Osteocyte (in vitro differentiated cells): ENCODE results near the gene PHLPP1. TPM values are rescaled to one million over a fixed set of nuclear protein-coding genes. Genes with fewer than 3 reads are reported as not detected.
A peak's percentile ranks its signal among the peaks of the same experiment; 100 is the strongest.

Experiments
- DNase-seq: peaks from one replicate; pipeline ENCODE4 v3.0.0; 2021; ENCODE audit warnings: mixed read lengths; ENCODE audit not compliant: unreplicated experiment; ENCODE audit errors: extremely low spot score
- H3K27ac Mint-ChIP-seq: one replicate; pipeline ENCODE4 v1.8.0; 2021; ENCODE audit warnings: mild to moderate bottlenecking, mixed read lengths; ENCODE audit not compliant: unreplicated experiment
- H3K27me3 Mint-ChIP-seq: one replicate; pipeline ENCODE4 v1.8.0; 2021; ENCODE audit warnings: mixed read lengths; ENCODE audit not compliant: unreplicated experiment
- H3K36me3 Mint-ChIP-seq: one replicate; pipeline ENCODE4 v1.8.0; 2021; ENCODE audit warnings: mixed read lengths; ENCODE audit not compliant: unreplicated experiment
- H3K4me1 Mint-ChIP-seq: one replicate; pipeline ENCODE4 v1.8.0; 2021; ENCODE audit warnings: mixed read lengths; ENCODE audit not compliant: unreplicated experiment
- H3K4me3 Mint-ChIP-seq: one replicate; pipeline ENCODE4 v1.8.0; 2021; ENCODE audit warnings: mild to moderate bottlenecking, moderate library complexity, mixed read lengths; ENCODE audit not compliant: unreplicated experiment
- H3K9me3 Mint-ChIP-seq: one replicate; pipeline ENCODE4 v1.8.0; 2021; ENCODE audit warnings: mixed read lengths; ENCODE audit not compliant: unreplicated experiment
- CTCF ChIP-seq: fragments of 200-600 bp; sonication (generic); IDR thresholded peaks from 2 replicates; pipeline ENCODE4 v1.5.0; 2021; ENCODE audit warnings: antibody characterized with exemption, mild to moderate bottlenecking, moderate library complexity
- total RNA-seq: library from RNA; stranded (reverse); gene quantifications from 2 replicates; pipeline ENCODE4 v1.2.1, GENCODE V29; 2021

PHLPP1 gene
- total RNA-seq, 1 donor from 2014 or later, result 19.6 TPM

- no peak for TF ChIP-seq CTCF
- H3K4me1 Mint-ChIP-seq, result peaks cover 35% of the 10 kb centered on the region
- no peak for DNase-seq
- H3K9me3 Mint-ChIP-seq, result no peaks in the 10 kb centered on the region
- no peaks in the 10 kb centered on the region for H3K36me3 Mint-ChIP-seq
- no peaks in the 10 kb centered on the region for H3K27me3 Mint-ChIP-seq
- H3K27ac Mint-ChIP-seq, result peak overlapping the region; percentile 31
- H3K4me3 Mint-ChIP-seq, result no peak overlapping the region
These were observed 75.8 kb downstream of the PHLPP1 start for GRCh38 chr18:62790871-62791772.

- Mint-ChIP-seq H3K4me3 (no peak overlapping the region), H3K9me3 (no peaks in the 10 kb centered on the region), H3K4me1 (peaks cover 40% of the 10 kb centered on the region), H3K36me3 (no peaks in the 10 kb centered on the region), H3K27me3 (no peaks in the 10 kb centered on the region), H3K27ac (peak overlapping the region; percentile 61)
- TF ChIP-seq CTCF, result no peak
- DNase-seq, result no peak
These were observed 76.7 kb downstream of the PHLPP1 start for GRCh38 chr18:62792016-62792415.

GRCh38 chr18:62795813-62796212, 80.5 kb downstream of the PHLPP1 start:
- no peak for DNase-seq
- Mint-ChIP-seq H3K36me3 (no peaks in the 10 kb centered on the region), H3K27ac (no peak overlapping the region), H3K27me3 (no peaks in the 10 kb centered on the region), H3K4me1 (peaks cover 38% of the 10 kb centered on the region), H3K4me3 (no peak overlapping the region), H3K9me3 (no peaks in the 10 kb centered on the region)
- no peak for TF ChIP-seq CTCF

GRCh38 chr18:62796216-62796621, 80.9 kb downstream of the PHLPP1 start:
- TF ChIP-seq CTCF, result no peak
- Mint-ChIP-seq H3K4me3 (no peak overlapping the region), H3K36me3 (no peaks in the 10 kb centered on the region), H3K27me3 (no peaks in the 10 kb centered on the region), H3K27ac (no peak overlapping the region), H3K9me3 (no peaks in the 10 kb centered on the region), H3K4me1 (peaks cover 35% of the 10 kb centered on the region)
- DNase-seq, result no peak

- peaks cover 24% of the 10 kb centered on the region for H3K4me1 Mint-ChIP-seq
- DNase-seq, result no peak
- no peak overlapping the region for H3K4me3 Mint-ChIP-seq
- no peak for TF ChIP-seq CTCF
- no peaks in the 10 kb centered on the region for H3K9me3 Mint-ChIP-seq
- H3K36me3 Mint-ChIP-seq, result no peaks in the 10 kb centered on the region
- no peak overlapping the region for H3K27ac Mint-ChIP-seq
- H3K27me3 Mint-ChIP-seq, result no peaks in the 10 kb centered on the region
These were observed 82.0 kb downstream of the PHLPP1 start for GRCh38 chr18:62797329-62797728.
